ENCODE results near the gene RUNX1.

RUNX1 gene

GRCh38 chr21:35050348-35051286, 1.5 kb upstream of the RUNX1 start:
- H3K27ac ChIP-seq (ENCODE audit: low read depth, low read length), result peak overlapping the region; percentile 18
- H2AK5ac ChIP-seq (ENCODE audit: low read length), result no peak overlapping the region
- no peaks in the 10 kb centered on the region for H3K79me2 ChIP-seq (ENCODE audit: control insufficient read depth, insufficient read depth, low read length)
- no peak overlapping the region for H3K23ac ChIP-seq (ENCODE audit: low read length)
- H3K79me1 ChIP-seq (ENCODE audit: low read length), result no peaks in the 10 kb centered on the region
- H2BK120ac ChIP-seq (ENCODE audit: low read depth, low read length), result no peak overlapping the region
- H4K5ac ChIP-seq (ENCODE audit: low read length), result no peak overlapping the region
- no peak overlapping the region for H3K4ac ChIP-seq (ENCODE audit: low read depth, low read length)
- H3K9ac ChIP-seq (ENCODE audit: low read length), result no peak overlapping the region
- no peak overlapping the region for H2BK5ac ChIP-seq (ENCODE audit: low read length)
- no peak overlapping the region for H3K4me3 ChIP-seq (ENCODE audit: low read length)
- H3K4me2 ChIP-seq (ENCODE audit: low read length), result no peak overlapping the region
- H3K27me3 ChIP-seq (ENCODE audit: insufficient read depth, low read length, poor library complexity), result no peaks in the 10 kb centered on the region
- H3K36me3 ChIP-seq (ENCODE audit: control insufficient read depth, insufficient read depth, low read length), result no peaks in the 10 kb centered on the region
- H3K56ac ChIP-seq (ENCODE audit: low read length), result no peak overlapping the region
- no peak overlapping the region for H3K18ac ChIP-seq (ENCODE audit: low read length)
- peaks cover 2% of the 10 kb centered on the region for H3K4me1 ChIP-seq (ENCODE audit: control insufficient read depth, low read depth, low read length)
- no CpG with 5 or more reads among the region's 15 CpGs for WGBS (ENCODE audit: extremely low coverage, insufficient coverage, low lambda C conversion rate)
- H2BK15ac ChIP-seq (replicated peaks; ENCODE audit: low read depth), result peak overlapping the region; percentile 61
- H4K8ac ChIP-seq (ENCODE audit: low read depth, low read length), result no peak overlapping the region
- no peak for DNase-seq

GRCh38 chr21:35048183-35048601, 910 bp downstream of the RUNX1 start:
- H3K27ac ChIP-seq (ENCODE audit: low read depth, low read length), result no peak overlapping the region
- no peak for DNase-seq

GRCh38 chr21:35046880-35047229, 2.2 kb downstream of the RUNX1 start:
- no peak overlapping the region for H2BK120ac ChIP-seq (ENCODE audit: low read depth, low read length)
- no peak overlapping the region for H3K4ac ChIP-seq (ENCODE audit: low read depth, low read length)
- no peak overlapping the region for H3K4me3 ChIP-seq (ENCODE audit: low read length)
- no peak overlapping the region for H3K18ac ChIP-seq (ENCODE audit: low read length)
- H3K27ac ChIP-seq (ENCODE audit: low read depth, low read length), result no peak overlapping the region
- no peak overlapping the region for H3K9ac ChIP-seq (ENCODE audit: low read length)
- no peak overlapping the region for H3K56ac ChIP-seq (ENCODE audit: low read length)
- no peaks in the 10 kb centered on the region for H3K79me2 ChIP-seq (ENCODE audit: control insufficient read depth, insufficient read depth, low read length)
- H3K4me1 ChIP-seq (ENCODE audit: control insufficient read depth, low read depth, low read length), result peaks cover 6% of the 10 kb centered on the region
- H4K5ac ChIP-seq (ENCODE audit: low read length), result no peak overlapping the region
- no peak overlapping the region for H2BK15ac ChIP-seq (replicated peaks; ENCODE audit: low read depth)
- H3K79me1 ChIP-seq (ENCODE audit: low read length), result no peaks in the 10 kb centered on the region
- H4K8ac ChIP-seq (ENCODE audit: low read depth, low read length), result no peak overlapping the region
- no peaks in the 10 kb centered on the region for H3K36me3 ChIP-seq (ENCODE audit: control insufficient read depth, insufficient read depth, low read length)
- H3K4me2 ChIP-seq (ENCODE audit: low read length), result no peak overlapping the region
- DNase-seq, result no peak
- H2AK5ac ChIP-seq (ENCODE audit: low read length), result no peak overlapping the region
- no peak overlapping the region for H2BK5ac ChIP-seq (ENCODE audit: low read length)
- H3K27me3 ChIP-seq (ENCODE audit: insufficient read depth, low read length, poor library complexity), result no peaks in the 10 kb centered on the region
- H3K23ac ChIP-seq (ENCODE audit: low read length), result no peak overlapping the region
- WGBS (ENCODE audit: extremely low coverage, insufficient coverage, low lambda C conversion rate), result no CpG with 5 or more reads among the region's 8 CpGs

More at GRCh38 chr21:35048183-35048601, 910 bp downstream of the RUNX1 start:
- Histone ChIP-seq H3K23ac (ENCODE audit: low read length) (no peak overlapping the region), H4K8ac (ENCODE audit: low read depth, low read length) (no peak overlapping the region), H3K18ac (ENCODE audit: low read length) (no peak overlapping the region), H3K56ac (ENCODE audit: low read length) (no peak overlapping the region), H3K27me3 (ENCODE audit: insufficient read depth, low read length, poor library complexity) (no peaks in the 10 kb centered on the region), H3K79me2 (ENCODE audit: control insufficient read depth, insufficient read depth, low read length) (no peaks in the 10 kb centered on the region), H2BK5ac (ENCODE audit: low read length) (no peak overlapping the region), H3K9ac (ENCODE audit: low read length) (no peak overlapping the region), H3K36me3 (ENCODE audit: control insufficient read depth, insufficient read depth, low read length) (no peaks in the 10 kb centered on the region), H3K4me3 (ENCODE audit: low read length) (no peak overlapping the region), H2BK15ac (replicated peaks; ENCODE audit: low read depth) (no peak overlapping the region), H2AK5ac (ENCODE audit: low read length) (no peak overlapping the region), H4K5ac (ENCODE audit: low read length) (no peak overlapping the region), H3K4me1 (ENCODE audit: control insufficient read depth, low read depth, low read length) (peaks cover 6% of the 10 kb centered on the region), H3K4me2 (ENCODE audit: low read length) (no peak overlapping the region), H2BK120ac (ENCODE audit: low read depth, low read length) (no peak overlapping the region), H3K79me1 (ENCODE audit: low read length) (no peaks in the 10 kb centered on the region), H3K4ac (ENCODE audit: low read depth, low read length) (no peak overlapping the region)
- no CpG with 5 or more reads among the region's 6 CpGs for WGBS (ENCODE audit: extremely low coverage, insufficient coverage, low lambda C conversion rate)

- Histone ChIP-seq H3K4me3 (ENCODE audit: low read length) (no peak overlapping the region), H2AK5ac (ENCODE audit: low read length) (no peak overlapping the region), H3K9ac (ENCODE audit: low read length) (no peak overlapping the region), H3K56ac (ENCODE audit: low read length) (no peak overlapping the region), H3K36me3 (ENCODE audit: control insufficient read depth, insufficient read depth, low read length) (no peaks in the 10 kb centered on the region), H3K27ac (ENCODE audit: low read depth, low read length) (no peak overlapping the region), H2BK120ac (ENCODE audit: low read depth, low read length) (no peak overlapping the region), H3K79me2 (ENCODE audit: control insufficient read depth, insufficient read depth, low read length) (no peaks in the 10 kb centered on the region), H3K18ac (ENCODE audit: low read length) (no peak overlapping the region), H2BK15ac (replicated peaks; ENCODE audit: low read depth) (no peak overlapping the region), H4K8ac (ENCODE audit: low read depth, low read length) (no peak overlapping the region), H3K27me3 (ENCODE audit: insufficient read depth, low read length, poor library complexity) (no peaks in the 10 kb centered on the region), H3K23ac (ENCODE audit: low read length) (no peak overlapping the region), H4K5ac (ENCODE audit: low read length) (no peak overlapping the region), H3K4ac (ENCODE audit: low read depth, low read length) (no peak overlapping the region), H2BK5ac (ENCODE audit: low read length) (no peak overlapping the region), H3K79me1 (ENCODE audit: low read length) (no peaks in the 10 kb centered on the region), H3K4me1 (ENCODE audit: control insufficient read depth, low read depth, low read length) (peaks cover 4% of the 10 kb centered on the region), H3K4me2 (ENCODE audit: low read length) (no peak overlapping the region)
- no CpG with 5 or more reads among the region's 6 CpGs for WGBS (ENCODE audit: extremely low coverage, insufficient coverage, low lambda C conversion rate)
- no peak for DNase-seq
Measured at GRCh38 chr21:35046263-35046624, 2.9 kb downstream of the RUNX1 start.

DNA sequence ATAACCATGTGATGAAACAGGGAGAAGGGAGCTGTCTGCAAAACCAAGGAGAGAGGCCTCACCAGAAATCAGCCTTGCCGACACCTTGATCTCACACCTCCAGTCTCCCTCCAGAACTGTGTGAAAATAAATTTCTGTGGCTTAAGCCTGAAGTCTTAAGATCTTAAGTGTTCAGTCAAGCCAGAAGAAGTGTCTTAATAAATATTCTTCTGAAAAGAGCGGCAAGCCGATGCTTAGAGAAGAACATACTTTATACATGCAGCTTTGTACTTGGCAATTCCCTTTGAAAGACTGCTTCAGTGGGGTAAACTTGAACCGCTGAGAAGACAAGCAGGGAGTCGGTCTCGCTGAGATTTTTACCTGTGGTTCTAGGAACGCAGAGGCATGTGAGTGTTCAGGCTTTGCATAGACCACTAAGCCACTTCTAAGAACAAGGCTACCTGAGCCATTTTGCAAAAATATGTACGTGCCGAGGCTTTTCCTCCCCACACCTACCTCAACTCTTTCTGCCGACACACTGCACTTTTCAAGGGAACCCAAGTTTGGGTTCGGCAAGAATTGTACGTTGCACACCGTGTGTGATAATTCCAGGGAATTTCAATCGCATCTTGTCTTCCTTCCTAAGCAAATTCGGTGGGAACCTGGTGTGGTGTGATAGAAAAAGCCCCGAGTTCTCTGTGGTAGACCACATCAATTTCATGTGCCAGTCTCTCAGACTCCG, 3.4 kb downstream of the RUNX1 start:
- Histone ChIP-seq H2BK15ac (replicated peaks; ENCODE audit: low read depth) (no peak overlapping the region), H3K4me3 (ENCODE audit: low read length) (no peak overlapping the region), H2AK5ac (ENCODE audit: low read length) (no peak overlapping the region), H3K27ac (ENCODE audit: low read depth, low read length) (no peak overlapping the region), H3K4me1 (ENCODE audit: control insufficient read depth, low read depth, low read length) (peaks cover 4% of the 10 kb centered on the region), H4K5ac (ENCODE audit: low read length) (no peak overlapping the region), H2BK120ac (ENCODE audit: low read depth, low read length) (no peak overlapping the region), H3K79me2 (ENCODE audit: control insufficient read depth, insufficient read depth, low read length) (no peaks in the 10 kb centered on the region), H3K4ac (ENCODE audit: low read depth, low read length) (no peak overlapping the region), H3K23ac (ENCODE audit: low read length) (no peak overlapping the region), H4K8ac (ENCODE audit: low read depth, low read length) (no peak overlapping the region), H3K79me1 (ENCODE audit: low read length) (no peaks in the 10 kb centered on the region), H3K27me3 (ENCODE audit: insufficient read depth, low read length, poor library complexity) (no peaks in the 10 kb centered on the region), H3K36me3 (ENCODE audit: control insufficient read depth, insufficient read depth, low read length) (no peaks in the 10 kb centered on the region), H3K18ac (ENCODE audit: low read length) (no peak overlapping the region), H3K4me2 (ENCODE audit: low read length) (no peak overlapping the region), H3K56ac (ENCODE audit: low read length) (no peak overlapping the region), H2BK5ac (ENCODE audit: low read length) (no peak overlapping the region), H3K9ac (ENCODE audit: low read length) (no peak overlapping the region)
- WGBS (ENCODE audit: extremely low coverage, insufficient coverage, low lambda C conversion rate), result no CpG with 5 or more reads among the region's 17 CpGs
- no peak for DNase-seq
